Breast epithelium (tissue), 4 donors: Measurements from ENCODE around the gene RNF150. TPM values are rescaled to one million over a fixed set of nuclear protein-coding genes. Genes with fewer than 3 reads are reported as not detected.
A peak's percentile ranks its signal among the peaks of the same experiment; 100 is the strongest.

Experiments
- DNase-seq, 2 donors: peaks; one replicate each; pipeline ENCODE4 v3.0.0-alpha.2; 2019; ENCODE audit warnings: low spot score in 2 of 2
- H3K27ac ChIP-seq, 2 donors: fragments of 200-600 bp; sonication (generic) in 1 of 2; one replicate each; pipeline ENCODE4 v1.5.1; 2016 to 2019; ENCODE audit warnings: mild to moderate bottlenecking in 1 of 2
- H3K27me3 ChIP-seq, 2 donors: fragments of 200-600 bp; sonication (generic) in 1 of 2; one replicate each; pipeline versions ENCODE4 v1.5.1 to v1.6.0; 2017 to 2019; ENCODE audit warnings: control low read depth in 1 of 2, mild to moderate bottlenecking in 1 of 2
- H3K36me3 ChIP-seq: fragments of 200-600 bp; one replicate; pipeline ENCODE4 v1.5.1; 2019
- H3K4me1 ChIP-seq, 2 donors: fragments of 200-600 bp; sonication (generic); one replicate each; pipeline ENCODE4 v1.5.1; 2016 to 2019; ENCODE audit warnings: control low read depth in 1 of 2
- H3K4me3 ChIP-seq, 3 donors: fragments of 200-600 bp; sonication (generic); 1 replicate in 2 of 3; 2 replicates in 1 of 3; pipeline ENCODE4 v1.5.1; 2016 to 2019; ENCODE audit warnings: mild to moderate bottlenecking in 3 of 3, moderate library complexity in 2 of 3
- H3K9me3 ChIP-seq, 2 donors: fragments of 200-600 bp; sonication (generic) in 1 of 2; one replicate each; pipeline ENCODE4 v1.5.1; 2016 to 2019; ENCODE audit warnings: control low read depth in 1 of 2
- CTCF ChIP-seq, 3 donors: fragments of 450-650 bp; IDR thresholded peaks; one replicate each; pipeline ENCODE4 v1.5.1; 2016 to 2017; ENCODE audit warnings: antibody characterized with exemption in 3 of 3, mild to moderate bottlenecking in 3 of 3, moderate library complexity in 3 of 3
- POLR2A ChIP-seq: fragments of 450-650 bp; IDR thresholded peaks from one replicate; pipeline ENCODE4 v1.6.1; 2016; ENCODE audit warnings: antibody characterized with exemption, mild to moderate bottlenecking, moderate library complexity
- POLR2AphosphoS5 ChIP-seq, 3 donors: sonication (generic); formaldehyde crosslinking; IDR thresholded peaks; one replicate each; pipeline ENCODE4 v1.6.1; 2017; ENCODE audit warnings: antibody characterized with exemption in 3 of 3
- intact Hi-C: fragments of 100-400 bp; cut with DNase I; formaldehyde crosslinking; loops from one replicate; pipeline ENCODE4 v1.15.1; 2023; ENCODE audit warnings: low total_unique reads
- total RNA-seq, 3 donors: library from RNA; depleted of rRNA; stranded (reverse); fragments of >200 nt; gene quantifications; one replicate each; pipeline ENCODE4 v1.1.0, GENCODE V29; 2016

Gene RNF150
- total RNA-seq, 3 donors from 2014 or later: 5.6 to 19.7 (median 14.8) TPM

DNA sequence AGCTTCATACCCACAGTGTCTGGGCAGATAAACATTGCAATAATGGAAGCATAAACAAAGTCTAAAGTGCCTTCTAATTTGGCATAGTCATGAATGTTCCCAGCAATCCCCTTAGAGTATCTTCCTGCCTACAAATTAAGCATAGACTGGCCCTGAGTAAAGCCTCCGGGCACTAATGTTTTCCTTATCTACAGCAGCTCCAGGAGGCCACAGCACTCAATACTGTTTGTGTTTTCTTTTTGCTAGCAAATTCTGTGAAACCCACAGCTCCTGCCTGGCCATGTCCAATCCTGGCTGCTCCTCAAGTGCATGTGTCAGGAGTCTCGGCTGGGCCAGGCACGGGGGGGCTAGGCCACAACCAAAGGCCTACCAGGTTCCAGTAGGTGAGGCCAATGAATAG lies 274.4 kb downstream of the RNF150 start:
- H3K27ac ChIP-seq: peak overlapping the region in 1 of 2 donors; percentile 50
- intact Hi-C loops: no loop called here
- peak in 1 of 2 donors; percentile 24 for DNase-seq
- H3K36me3 ChIP-seq: no peaks in the 10 kb centered on the region
- no peaks in the 10 kb centered on the region for H3K4me1 ChIP-seq
- no peak overlapping the region for H3K4me3 ChIP-seq
- no peaks in the 10 kb centered on the region for H3K27me3 ChIP-seq
- no peaks in the 10 kb centered on the region for H3K9me3 ChIP-seq
- TF ChIP-seq POLR2A (no peak), CTCF (IDR thresholded peaks at IDR 0.05) (no peak), POLR2AphosphoS5 (IDR thresholded peaks at IDR 0.05) (no peak)

GRCh38 chr4:140857111-140857510 lies 276.2 kb downstream of the RNF150 start:
- Histone ChIP-seq H3K27me3 (no peaks in the 10 kb centered on the region), H3K4me3 (no peak overlapping the region), H3K36me3 (no peaks in the 10 kb centered on the region), H3K27ac (no peak overlapping the region), H3K9me3 (no peaks in the 10 kb centered on the region), H3K4me1 (no peaks in the 10 kb centered on the region)
- no peak for DNase-seq
- intact Hi-C loops: no loop called here
- TF ChIP-seq POLR2AphosphoS5 (IDR thresholded peaks at IDR 0.05): no peak
- TF ChIP-seq POLR2A: no peak
- TF ChIP-seq CTCF (IDR thresholded peaks at IDR 0.05): no peak

DNA sequence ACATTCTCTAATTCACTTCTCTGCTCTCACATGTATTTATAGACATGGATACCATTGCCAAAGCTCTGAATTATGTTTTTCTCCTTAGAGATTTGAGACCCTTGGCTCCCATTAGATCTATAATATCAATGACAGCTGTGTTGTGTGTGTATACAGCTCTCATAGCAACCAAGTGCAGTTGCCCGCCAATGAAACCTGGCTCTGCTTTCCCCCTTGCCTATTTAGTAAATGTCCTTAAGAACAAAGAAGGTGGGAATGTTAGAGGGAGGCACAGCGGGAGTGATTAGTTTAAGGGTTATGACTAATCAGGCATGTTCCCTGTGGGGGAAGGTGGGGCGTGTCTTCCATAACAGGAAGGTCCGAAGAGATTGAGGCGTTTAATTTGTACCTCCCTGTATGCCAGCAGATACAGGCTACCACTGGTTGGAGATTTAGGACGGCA lies 276.6 kb downstream of the RNF150 start:
- Histone ChIP-seq H3K4me3 (no peak overlapping the region), H3K36me3 (no peaks in the 10 kb centered on the region), H3K4me1 (no peaks in the 10 kb centered on the region), H3K27me3 (no peaks in the 10 kb centered on the region), H3K27ac (peak overlapping the region in 1 of 2 donors; percentile 30), H3K9me3 (no peaks in the 10 kb centered on the region)
- peak in 1 of 2 donors; percentile 24 for DNase-seq
- intact Hi-C loops: no loop called here
- TF ChIP-seq CTCF (IDR thresholded peaks at IDR 0.05): no peak
- no peak for TF ChIP-seq POLR2A
- TF ChIP-seq POLR2AphosphoS5 (IDR thresholded peaks at IDR 0.05): no peak

GRCh38 chr4:140854168-140854567 lies 279.1 kb downstream of the RNF150 start:
- no peaks in the 10 kb centered on the region for H3K4me1 ChIP-seq
- no peaks in the 10 kb centered on the region for H3K36me3 ChIP-seq
- no peak overlapping the region for H3K27ac ChIP-seq
- no peak for DNase-seq
- no peak for TF ChIP-seq CTCF (IDR thresholded peaks at IDR 0.05)
- no peak for TF ChIP-seq POLR2AphosphoS5 (IDR thresholded peaks at IDR 0.05)
- no peak for TF ChIP-seq POLR2A
- H3K4me3 ChIP-seq: no peak overlapping the region
- no peaks in the 10 kb centered on the region for H3K27me3 ChIP-seq
- intact Hi-C loops: no loop called here
- H3K9me3 ChIP-seq: no peaks in the 10 kb centered on the region

- intact Hi-C loops: no loop called here
- Histone ChIP-seq H3K9me3 (no peaks in the 10 kb centered on the region), H3K27me3 (no peaks in the 10 kb centered on the region), H3K4me1 (no peaks in the 10 kb centered on the region), H3K27ac (no peak overlapping the region), H3K4me3 (no peak overlapping the region), H3K36me3 (no peaks in the 10 kb centered on the region)
- TF ChIP-seq CTCF (IDR thresholded peaks at IDR 0.05) (no peak), POLR2AphosphoS5 (IDR thresholded peaks at IDR 0.05) (no peak), POLR2A (no peak)
- no peak for DNase-seq
Measured at GRCh38 chr4:140851804-140852203, 281.5 kb downstream of the RNF150 start.
